ENCODE results near the gene PCNX2. TPM values are rescaled to one million over a fixed set of nuclear protein-coding genes. Genes with fewer than 3 reads are reported as not detected.

Gene PCNX2
- total and polyA plus RNA-seq, 2 experiments from 2014 or later, result 3.9 to 11.0 TPM

DNA sequence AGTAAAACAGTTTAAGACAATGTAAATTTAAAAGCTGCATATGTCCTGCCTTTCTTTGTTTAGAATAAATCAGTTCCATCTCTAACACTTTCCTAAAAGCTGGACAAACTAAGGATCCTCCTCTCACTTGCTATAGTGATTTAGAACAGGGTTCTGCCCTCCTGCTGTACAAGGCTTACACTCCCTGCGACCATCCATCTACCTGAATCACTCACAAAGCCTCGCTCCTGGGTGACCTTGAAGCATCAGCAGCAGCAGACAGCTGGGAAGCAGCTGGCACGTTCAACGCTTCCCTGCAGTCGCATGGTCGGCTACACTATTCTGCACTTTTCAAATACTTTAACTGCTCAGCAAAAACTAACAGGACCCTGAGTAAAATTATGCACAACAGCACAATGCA lies 217.1 kb downstream of the PCNX2 start:
- WGBS (ENCODE audit: low lambda C conversion rate, missing lambda C conversion rate), result 57% methylated on average over 6 of the region's 6 CpGs
- Histone ChIP-seq H3K4me2 (no peak overlapping the region), H3K9me2 (replicated peaks; ENCODE audit: insufficient read depth) (no peaks in the 10 kb centered on the region), H3K4me1 (ENCODE audit: insufficient read depth) (peaks cover 15% of the 10 kb centered on the region), H3K4me3 (no peak overlapping the region), H2AFZ (no peak overlapping the region), H3K27me3 (no peaks in the 10 kb centered on the region), H4K20me1 (ENCODE audit: insufficient read depth, poor library complexity, severe bottlenecking) (no peaks in the 10 kb centered on the region), H3K27ac (no peak overlapping the region), H3K36me3 (replicated peaks; ENCODE audit: insufficient read depth, low read depth) (no peaks in the 10 kb centered on the region), H3K79me2 (no peaks in the 10 kb centered on the region), H3K9me3 (ENCODE audit: low read depth) (no peaks in the 10 kb centered on the region)
- no peak for DNase-seq (ENCODE audit: low spot score)
- TF ChIP-seq EZH2 (IDR thresholded peaks at IDR 0.05; ENCODE audit: borderline replicate concordance) (no peak), EZH2phosphoT487 (IDR thresholded peaks at IDR 0.05; ENCODE audit: low read depth, severe bottlenecking, unreplicated experiment) (no peak)
- TF ChIP-seq, protein P1, sequence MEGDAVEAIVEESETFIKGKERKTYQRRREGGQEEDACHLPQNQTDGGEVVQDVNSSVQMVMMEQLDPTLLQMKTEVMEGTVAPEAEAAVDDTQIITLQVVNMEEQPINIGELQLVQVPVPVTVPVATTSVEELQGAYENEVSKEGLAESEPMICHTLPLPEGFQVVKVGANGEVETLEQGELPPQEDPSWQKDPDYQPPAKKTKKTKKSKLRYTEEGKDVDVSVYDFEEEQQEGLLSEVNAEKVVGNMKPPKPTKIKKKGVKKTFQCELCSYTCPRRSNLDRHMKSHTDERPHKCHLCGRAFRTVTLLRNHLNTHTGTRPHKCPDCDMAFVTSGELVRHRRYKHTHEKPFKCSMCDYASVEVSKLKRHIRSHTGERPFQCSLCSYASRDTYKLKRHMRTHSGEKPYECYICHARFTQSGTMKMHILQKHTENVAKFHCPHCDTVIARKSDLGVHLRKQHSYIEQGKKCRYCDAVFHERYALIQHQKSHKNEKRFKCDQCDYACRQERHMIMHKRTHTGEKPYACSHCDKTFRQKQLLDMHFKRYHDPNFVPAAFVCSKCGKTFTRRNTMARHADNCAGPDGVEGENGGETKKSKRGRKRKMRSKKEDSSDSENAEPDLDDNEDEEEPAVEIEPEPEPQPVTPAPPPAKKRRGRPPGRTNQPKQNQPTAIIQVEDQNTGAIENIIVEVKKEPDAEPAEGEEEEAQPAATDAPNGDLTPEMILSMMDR (IDR thresholded peaks at IDR 0.05; ENCODE audit: poor library complexity), result no peak

DNA sequence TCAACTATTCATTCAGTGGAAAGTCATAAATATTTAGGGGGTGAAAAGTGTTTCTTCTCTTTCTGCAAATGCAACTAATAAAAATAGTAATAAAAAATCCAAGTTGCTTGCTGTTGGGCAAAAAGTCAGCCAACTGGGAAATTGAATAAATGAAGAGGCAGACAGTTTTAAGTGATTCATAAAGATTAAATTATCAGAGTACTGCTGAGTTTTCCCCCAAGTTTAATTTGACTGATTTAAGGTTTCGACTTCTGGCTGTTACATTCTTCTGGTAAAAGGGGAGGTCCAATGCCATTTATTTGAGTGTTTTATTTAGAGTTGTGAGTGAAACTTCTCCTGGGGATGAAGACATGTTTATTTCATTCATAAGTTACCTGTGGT lies 219.6 kb downstream of the PCNX2 start:
- no peak overlapping the region for H2AFZ ChIP-seq
- WGBS (ENCODE audit: low lambda C conversion rate, missing lambda C conversion rate), result 76% methylated on average over 1 of the region's 1 CpG
- no peaks in the 10 kb centered on the region for H3K9me2 ChIP-seq (replicated peaks; ENCODE audit: insufficient read depth)
- no peaks in the 10 kb centered on the region for H3K9me3 ChIP-seq (ENCODE audit: low read depth)
- TF ChIP-seq EZH2 (IDR thresholded peaks at IDR 0.05; ENCODE audit: borderline replicate concordance), result no peak
- TF ChIP-seq EZH2phosphoT487 (IDR thresholded peaks at IDR 0.05; ENCODE audit: low read depth, severe bottlenecking, unreplicated experiment), result no peak
- H3K79me2 ChIP-seq, result no peaks in the 10 kb centered on the region
- no peaks in the 10 kb centered on the region for H3K36me3 ChIP-seq (replicated peaks; ENCODE audit: insufficient read depth, low read depth)
- H3K4me2 ChIP-seq, result no peak overlapping the region
- no peak overlapping the region for H3K27ac ChIP-seq
- H4K20me1 ChIP-seq (ENCODE audit: insufficient read depth, poor library complexity, severe bottlenecking), result no peaks in the 10 kb centered on the region
- peaks cover 10% of the 10 kb centered on the region for H3K4me1 ChIP-seq (ENCODE audit: insufficient read depth)
- no peak for DNase-seq (ENCODE audit: low spot score)
- H3K27me3 ChIP-seq, result no peaks in the 10 kb centered on the region
- H3K4me3 ChIP-seq, result no peak overlapping the region

DNA sequence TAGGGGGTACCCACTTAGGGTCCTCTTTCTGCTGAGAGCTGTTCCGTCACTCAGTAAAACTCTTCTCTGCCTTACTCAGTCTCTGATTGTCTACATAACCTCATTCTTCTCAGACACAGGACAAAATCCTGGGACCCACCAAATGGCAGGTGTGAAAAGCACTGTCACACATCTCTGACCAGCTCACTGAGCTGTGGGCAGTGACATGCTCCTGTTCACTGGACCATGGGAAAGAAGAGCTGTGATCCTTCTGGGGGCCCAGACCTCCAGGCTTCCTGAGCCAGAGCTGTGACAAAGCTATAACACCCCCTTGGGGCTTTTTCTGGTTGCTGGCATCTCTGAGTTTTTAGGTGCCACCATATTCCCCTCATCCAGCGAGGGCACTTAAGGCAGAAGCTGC lies 229.4 kb downstream of the PCNX2 start:
- no peaks in the 10 kb centered on the region for H3K9me3 ChIP-seq (ENCODE audit: low read depth)
- WGBS (ENCODE audit: low lambda C conversion rate, missing lambda C conversion rate), result 98% methylated on average over 2 of the region's 2 CpGs
- no peak for DNase-seq (ENCODE audit: low spot score)
- H3K79me2 ChIP-seq, result no peaks in the 10 kb centered on the region
- H3K9me2 ChIP-seq (replicated peaks; ENCODE audit: insufficient read depth), result no peaks in the 10 kb centered on the region
- no peak overlapping the region for H3K4me2 ChIP-seq
- TF ChIP-seq EZH2 (IDR thresholded peaks at IDR 0.05; ENCODE audit: borderline replicate concordance), result no peak
- TF ChIP-seq EZH2phosphoT487 (IDR thresholded peaks at IDR 0.05; ENCODE audit: low read depth, severe bottlenecking, unreplicated experiment), result no peak
- TF ChIP-seq, protein P1 (IDR thresholded peaks at IDR 0.05; ENCODE audit: poor library complexity), result no peak
- peaks cover 12% of the 10 kb centered on the region for H3K4me1 ChIP-seq (ENCODE audit: insufficient read depth)
- H3K27me3 ChIP-seq, result no peaks in the 10 kb centered on the region
- H3K27ac ChIP-seq, result peak overlapping the region; percentile 31
- no peaks in the 10 kb centered on the region for H3K36me3 ChIP-seq (replicated peaks; ENCODE audit: insufficient read depth, low read depth)
- no peak overlapping the region for H3K4me3 ChIP-seq
- no peaks in the 10 kb centered on the region for H4K20me1 ChIP-seq (ENCODE audit: insufficient read depth, poor library complexity, severe bottlenecking)
- no peak overlapping the region for H2AFZ ChIP-seq

DNA sequence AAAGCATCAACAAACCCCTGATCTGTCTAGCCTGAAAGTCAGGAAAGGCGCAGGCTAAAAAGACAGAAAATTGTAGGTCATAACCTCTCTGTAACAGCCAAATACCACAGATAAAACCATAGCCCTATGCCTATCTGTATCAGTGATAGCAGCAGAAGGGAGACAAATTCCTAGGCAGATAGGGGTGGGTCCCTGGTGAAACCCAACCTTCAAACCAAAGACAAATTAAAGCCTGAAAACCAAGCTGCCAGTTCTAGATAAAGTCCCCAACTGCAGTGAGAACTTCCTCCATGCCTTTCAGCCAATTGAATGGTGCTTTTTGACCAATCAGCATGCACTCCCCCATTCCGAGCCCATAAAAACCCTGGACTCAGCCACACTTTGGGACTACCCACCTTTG lies 229.8 kb downstream of the PCNX2 start:
- no peak overlapping the region for H3K4me3 ChIP-seq
- H3K4me2 ChIP-seq, result no peak overlapping the region
- no peak for DNase-seq (ENCODE audit: low spot score)
- H3K9me2 ChIP-seq (replicated peaks; ENCODE audit: insufficient read depth), result no peaks in the 10 kb centered on the region
- no peaks in the 10 kb centered on the region for H4K20me1 ChIP-seq (ENCODE audit: insufficient read depth, poor library complexity, severe bottlenecking)
- H3K4me1 ChIP-seq (ENCODE audit: insufficient read depth), result peaks cover 12% of the 10 kb centered on the region
- TF ChIP-seq, protein P1 (IDR thresholded peaks at IDR 0.05; ENCODE audit: poor library complexity), result no peak
- TF ChIP-seq EZH2phosphoT487 (IDR thresholded peaks at IDR 0.05; ENCODE audit: low read depth, severe bottlenecking, unreplicated experiment), result no peak
- TF ChIP-seq EZH2 (IDR thresholded peaks at IDR 0.05; ENCODE audit: borderline replicate concordance), result no peak
- peak overlapping the region; percentile 31 for H3K27ac ChIP-seq
- WGBS (ENCODE audit: low lambda C conversion rate, missing lambda C conversion rate), result 75% methylated on average over 2 of the region's 2 CpGs
- H2AFZ ChIP-seq, result no peak overlapping the region
- no peaks in the 10 kb centered on the region for H3K36me3 ChIP-seq (replicated peaks; ENCODE audit: insufficient read depth, low read depth)
- H3K9me3 ChIP-seq (ENCODE audit: low read depth), result no peaks in the 10 kb centered on the region
- H3K27me3 ChIP-seq, result no peaks in the 10 kb centered on the region
- no peaks in the 10 kb centered on the region for H3K79me2 ChIP-seq

Data from hepatocyte (in vitro differentiated cells).